Fibroblast of villous mesenchyme (primary cell): ENCODE data around the gene LGALS3BP. TPM values are rescaled to one million over a fixed set of nuclear protein-coding genes. Genes with fewer than 3 reads are reported as not detected.

Experiments used
- DNase-seq: peaks from one replicate; pipeline ENCODE4 v3.0.0-alpha.2; 2010; ENCODE audit warnings: low read depth
- H3K4me3 ChIP-seq: 2 replicates; pipeline ENCODE4 v1.5.1; 2011; ENCODE audit warnings: low read depth, mild to moderate bottlenecking, low read length
- total RNA-seq: library from RNA; depleted of rRNA; stranded (reverse); fragments of >200 nt; gene quantifications from 2 replicates; pipeline ENCODE4 v1.2.3, GENCODE V29; 2012
- TF ChIP-seq, protein P1 (sequence below): IDR thresholded peaks from 2 replicates; pipeline ENCODE4 v1.5.1; 2012; ENCODE audit warnings: low read depth, mild to moderate bottlenecking, low read length; ENCODE audit not compliant: insufficient read depth

The LGALS3BP gene
- total RNA-seq, 1 donor = 297 TPM

DNA sequence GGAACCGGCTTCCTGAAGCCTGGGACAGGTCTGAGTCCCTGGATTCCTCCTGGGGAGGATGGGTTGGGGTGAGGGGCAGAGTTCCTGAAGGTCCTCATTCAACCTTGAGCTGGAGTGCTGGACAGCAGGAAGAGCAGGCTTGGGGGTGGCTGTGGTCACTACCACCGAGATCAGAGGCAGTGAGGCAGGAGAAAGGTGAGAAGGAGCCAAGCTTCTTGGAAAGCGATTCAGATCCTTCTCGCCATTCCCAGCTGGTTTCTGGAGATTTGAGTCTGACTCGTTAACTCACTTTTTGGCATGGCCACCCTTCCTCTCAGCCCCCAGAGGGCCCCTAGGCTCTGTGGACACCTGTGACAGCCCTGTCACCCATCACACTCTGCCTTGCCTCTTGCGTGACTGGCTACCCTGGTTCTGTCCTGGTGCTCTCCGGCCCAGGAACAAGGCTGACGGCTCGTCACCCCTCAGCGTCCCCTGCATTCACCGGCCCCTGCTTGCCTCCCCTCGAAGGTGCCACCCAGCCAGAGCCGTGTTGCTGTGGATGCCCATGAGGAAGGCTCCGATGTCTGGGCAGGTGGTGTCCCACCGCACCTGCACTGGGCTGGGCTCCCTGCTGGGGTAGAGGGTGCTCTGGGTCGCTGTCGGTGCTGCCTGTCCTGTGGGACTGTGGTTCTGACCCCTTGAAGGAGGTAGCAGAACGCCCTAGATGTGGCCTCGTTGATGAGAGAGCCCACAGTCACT is 44.9 kb downstream of the LGALS3BP start:
- TF ChIP-seq, protein P1, sequence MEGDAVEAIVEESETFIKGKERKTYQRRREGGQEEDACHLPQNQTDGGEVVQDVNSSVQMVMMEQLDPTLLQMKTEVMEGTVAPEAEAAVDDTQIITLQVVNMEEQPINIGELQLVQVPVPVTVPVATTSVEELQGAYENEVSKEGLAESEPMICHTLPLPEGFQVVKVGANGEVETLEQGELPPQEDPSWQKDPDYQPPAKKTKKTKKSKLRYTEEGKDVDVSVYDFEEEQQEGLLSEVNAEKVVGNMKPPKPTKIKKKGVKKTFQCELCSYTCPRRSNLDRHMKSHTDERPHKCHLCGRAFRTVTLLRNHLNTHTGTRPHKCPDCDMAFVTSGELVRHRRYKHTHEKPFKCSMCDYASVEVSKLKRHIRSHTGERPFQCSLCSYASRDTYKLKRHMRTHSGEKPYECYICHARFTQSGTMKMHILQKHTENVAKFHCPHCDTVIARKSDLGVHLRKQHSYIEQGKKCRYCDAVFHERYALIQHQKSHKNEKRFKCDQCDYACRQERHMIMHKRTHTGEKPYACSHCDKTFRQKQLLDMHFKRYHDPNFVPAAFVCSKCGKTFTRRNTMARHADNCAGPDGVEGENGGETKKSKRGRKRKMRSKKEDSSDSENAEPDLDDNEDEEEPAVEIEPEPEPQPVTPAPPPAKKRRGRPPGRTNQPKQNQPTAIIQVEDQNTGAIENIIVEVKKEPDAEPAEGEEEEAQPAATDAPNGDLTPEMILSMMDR = no peak
- no peak overlapping the region for H3K4me3 ChIP-seq
- DNase-seq = no peak

DNA sequence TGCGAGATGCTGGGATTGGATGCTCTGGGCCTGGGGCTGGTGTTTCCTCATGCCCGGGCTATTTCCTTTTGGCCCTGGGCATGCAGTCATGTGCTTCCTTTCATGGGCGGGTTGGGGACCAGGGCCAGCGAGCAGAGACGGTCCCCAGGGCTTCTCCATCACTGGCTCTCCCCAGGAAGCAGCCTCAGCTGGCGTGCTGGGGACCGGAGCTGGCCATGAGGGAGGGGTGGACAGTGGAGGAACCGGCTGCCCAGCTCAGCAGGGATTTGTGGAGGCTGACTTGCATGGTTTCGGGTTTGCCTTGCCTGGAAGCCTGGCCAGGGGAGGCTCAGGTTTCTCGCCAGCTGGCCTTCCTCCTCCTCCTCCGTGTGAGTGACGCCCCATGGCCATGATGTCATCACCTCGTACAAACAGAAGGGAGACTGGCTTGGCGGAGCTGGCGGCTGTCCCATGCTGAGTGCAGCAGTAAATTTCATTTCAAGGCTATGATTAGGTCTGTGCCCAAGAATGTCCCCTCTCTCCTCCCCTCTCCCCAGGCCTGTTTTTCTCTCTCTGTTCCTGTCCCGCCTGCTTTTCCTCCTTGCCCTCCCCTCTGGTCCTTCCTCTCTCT is 45.7 kb downstream of the LGALS3BP start:
- peak; percentile 99 for DNase-seq
- TF ChIP-seq, protein P1 = no peak
- peak overlapping the region; percentile 31 for H3K4me3 ChIP-seq

DNA sequence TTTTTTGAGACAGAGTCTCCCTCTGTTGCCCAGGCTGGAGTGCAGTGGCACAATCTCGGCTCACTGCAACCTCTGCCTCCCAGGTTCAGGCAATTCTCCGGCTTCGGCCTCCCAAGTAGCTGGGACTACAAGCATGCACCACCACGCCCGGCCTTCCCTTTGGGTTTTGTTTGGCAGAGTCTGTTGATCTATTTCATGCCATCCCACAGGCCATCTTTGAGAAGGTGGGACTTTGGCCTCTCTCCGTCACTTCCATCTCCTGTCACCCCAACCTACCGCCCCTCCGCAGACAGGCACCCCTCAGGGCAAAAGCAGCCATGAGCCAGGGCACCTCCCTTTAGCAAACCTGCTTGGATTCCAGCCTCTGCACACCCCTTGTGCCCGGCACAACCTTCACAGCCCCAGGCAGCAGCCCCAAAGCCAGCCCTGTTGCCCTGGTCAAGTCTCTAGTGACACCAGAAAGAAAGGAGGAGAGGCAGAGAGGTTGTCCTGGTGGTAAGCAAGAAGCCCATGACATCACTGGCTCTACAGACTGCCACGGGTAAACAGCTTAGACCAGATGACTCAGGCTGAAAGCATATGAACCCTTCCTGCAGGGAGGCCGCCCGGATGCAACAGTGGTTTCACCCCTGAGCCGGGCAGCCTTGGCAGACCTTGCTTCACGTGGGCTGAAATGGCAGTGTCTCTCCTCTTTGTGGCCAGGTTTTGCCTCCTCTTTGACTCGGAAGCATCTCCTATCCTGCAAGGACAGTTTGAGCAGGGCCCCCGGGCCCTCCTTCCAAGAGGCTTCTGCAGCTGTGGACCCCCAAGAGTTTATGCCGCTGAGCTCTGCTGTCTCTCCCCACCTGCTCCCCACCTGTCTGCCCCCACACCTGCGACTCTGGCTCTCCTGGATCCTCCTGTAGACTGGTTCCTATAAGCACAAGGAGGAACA is 46.4 kb downstream of the LGALS3BP start:
- TF ChIP-seq, protein P1 = no peak
- H3K4me3 ChIP-seq = peak overlapping the region; percentile 2
- peak; percentile 99 for DNase-seq

DNA sequence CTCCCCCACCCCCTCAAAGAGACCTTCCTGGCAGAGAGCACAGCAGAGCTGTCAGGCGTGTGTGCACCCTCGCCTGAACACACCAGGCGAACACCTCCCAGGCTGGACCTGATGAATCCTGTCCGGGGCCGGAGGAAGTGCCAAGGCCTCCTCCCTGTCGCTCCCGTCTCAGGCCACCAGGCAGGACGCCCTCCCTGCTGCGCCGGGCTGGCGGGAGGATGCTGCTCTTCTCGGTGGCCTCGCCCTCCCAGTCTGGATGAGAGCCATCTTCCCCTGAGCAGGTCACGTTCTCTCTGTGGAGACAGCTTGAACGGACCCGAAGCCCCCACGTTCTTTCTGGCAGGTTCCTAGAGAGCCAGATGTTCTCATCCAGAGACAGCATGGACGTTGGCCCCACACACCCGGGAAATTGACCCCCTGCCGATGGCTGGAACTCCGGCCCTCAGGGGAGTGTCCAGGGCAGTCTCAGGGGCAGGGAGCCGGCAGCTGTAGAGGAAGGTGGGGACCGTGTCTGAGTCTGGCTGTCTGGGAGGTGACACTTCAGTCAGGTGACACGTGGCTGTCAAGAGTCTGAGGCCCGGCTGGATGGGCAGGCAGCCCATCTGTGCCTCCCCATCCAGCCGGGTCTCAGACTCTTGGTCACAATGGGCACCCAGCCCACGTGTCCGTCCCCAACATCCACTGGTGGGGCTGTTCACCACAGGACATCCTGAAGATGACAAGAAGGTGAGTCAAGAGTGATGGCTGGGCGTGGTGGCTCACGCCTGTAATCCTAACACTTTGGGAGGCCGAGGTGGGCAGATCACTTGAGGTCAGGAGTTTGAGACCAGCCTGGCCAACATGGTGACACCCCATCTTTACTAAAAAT is 49.6 kb downstream of the LGALS3BP start:
- no peak overlapping the region for H3K4me3 ChIP-seq
- TF ChIP-seq, protein P1 = no peak
- DNase-seq = no peak

DNA sequence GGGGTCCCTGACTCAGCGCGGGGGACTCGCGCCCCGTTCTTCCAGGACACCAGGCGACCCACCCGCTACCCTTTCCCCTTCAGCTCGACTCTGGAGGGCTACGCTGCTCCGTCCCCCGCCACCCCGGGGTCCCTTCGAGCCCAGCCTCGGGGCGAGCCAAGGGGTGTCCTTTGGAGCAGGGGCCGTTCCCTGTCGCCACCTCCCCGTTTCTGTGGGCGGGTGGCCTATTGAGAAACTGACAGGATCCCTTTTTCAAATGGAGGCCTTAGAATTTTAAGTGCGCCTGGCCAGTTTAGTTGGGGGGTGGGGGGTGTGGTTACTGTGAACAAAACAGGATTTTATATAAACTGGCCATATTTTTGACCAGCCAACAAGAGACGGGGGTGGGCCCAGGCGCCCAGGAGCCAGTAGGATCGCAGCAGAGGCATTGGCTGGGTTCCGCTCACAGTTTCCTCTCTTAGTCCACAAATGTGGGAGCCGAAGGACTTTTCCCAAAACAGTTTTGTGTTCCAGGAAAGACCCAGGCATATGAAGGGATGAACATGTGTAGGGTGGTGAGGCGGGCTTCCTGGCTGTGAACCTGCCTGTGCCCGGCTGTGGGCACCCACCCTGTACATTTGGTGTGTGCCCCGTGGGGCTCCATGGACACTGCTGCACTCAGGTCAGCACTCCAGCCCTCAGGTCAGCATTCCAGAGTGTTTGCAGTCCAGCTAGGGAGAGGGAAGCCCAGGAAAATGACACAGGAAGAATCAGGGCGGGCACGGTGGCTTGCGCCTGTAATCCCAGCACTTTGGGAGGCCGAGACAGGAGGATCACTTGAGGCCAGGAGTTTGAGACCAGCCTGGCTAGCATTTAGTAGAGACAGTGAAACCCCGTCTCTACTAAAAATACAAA is 53.8 kb downstream of the LGALS3BP start:
- DNase-seq = peak; percentile 90
- TF ChIP-seq, protein P1 = no peak
- H3K4me3 ChIP-seq = peak overlapping the region; percentile 88
